GM18951 (cell line): Measurements from ENCODE around the gene ADAMTS13.
A peak's percentile ranks its signal among the peaks of the same experiment; 100 is the strongest.
"Not testable (repeated sequence)": the region's sequence is repeated elsewhere in the genome, so short reads cannot be mapped to it uniquely, and the experiment has no call there.

Experiments
- POLR2A ChIP-seq: IDR thresholded peaks from 4 replicates; pipeline ENCODE4 v1.6.1; 2011; ENCODE audit warnings: mild to moderate bottlenecking; ENCODE audit not compliant: insufficient read length, insufficient read depth; ENCODE audit errors: extremely low read depth
- in situ Hi-C: fragments of 300-500 bp; cut with MboI; formaldehyde crosslinking; loops from one replicate; pipeline ENCODE4 v1.12.0; 2022; ENCODE audit warnings: low sequenced_read_pairs, mixed read lengths, inconsistent platforms; ENCODE audit not compliant: unreplicated experiment

The ADAMTS13 gene

GRCh38 chr9:133421615-133422542 lies at the start of gene ADAMTS13:
Gene ADAMTS13 (plus strand): TSS chr9:133422367. CDS start chr9:133422444, 77 bp downstream.
- in situ Hi-C loops: no loop called here
- TF ChIP-seq POLR2A: no peak

- no peak for TF ChIP-seq POLR2A
- in situ Hi-C loops: no loop called here
These were observed 47.5 kb upstream of the ADAMTS13 start for GRCh38 chr9:133374612-133375115.

- no peak for TF ChIP-seq POLR2A
- in situ Hi-C loops: no loop called here
These were observed 46.9 kb upstream of the ADAMTS13 start for GRCh38 chr9:133375116-133375723.

- peak; percentile 92 for TF ChIP-seq POLR2A
- in situ Hi-C loops: no loop called here
These were observed 46.2 kb upstream of the ADAMTS13 start, which contains the start of the genes STKLD1 and SURF4 for GRCh38 chr9:133375724-133376654. Gene STKLD1 (plus strand): TSS chr9:133376366. CDS start chr9:133376474, 108 bp downstream. Gene SURF4 (minus strand): TSS chr9:133376060. CDS start chr9:133375969, 91 bp downstream.

GRCh38 chr9:133377280-133377679 lies 44.9 kb upstream of the ADAMTS13 start:
- in situ Hi-C loops: not testable (repeated sequence)

GRCh38 chr9:133377721-133378216 lies 44.4 kb upstream of the ADAMTS13 start:
- in situ Hi-C loops: no loop called here
- TF ChIP-seq POLR2A: no peak

- in situ Hi-C loops: no loop called here
- no peak for TF ChIP-seq POLR2A
These were observed 43.7 kb upstream of the ADAMTS13 start for GRCh38 chr9:133378408-133378962.

- in situ Hi-C loops: no loop called here
- TF ChIP-seq POLR2A: no peak
These were observed 42.7 kb upstream of the ADAMTS13 start for GRCh38 chr9:133379153-133380086.

- in situ Hi-C loops: no loop called here
These were observed 41.4 kb upstream of the ADAMTS13 start for GRCh38 chr9:133380734-133381133.

GRCh38 chr9:133382507-133383141 lies 39.5 kb upstream of the ADAMTS13 start:
- in situ Hi-C loops: no loop called here
- TF ChIP-seq POLR2A: no peak

More at GRCh38 chr9:133380734-133381133, 41.4 kb upstream of the ADAMTS13 start:
- no peak for TF ChIP-seq POLR2A

- in situ Hi-C loops: no loop called here
- no peak for TF ChIP-seq POLR2A
These were observed 38.7 kb upstream of the ADAMTS13 start for GRCh38 chr9:133383438-133383837.
